K562 (cell line): Measurements from ENCODE around the gene PRMT7. TPM values are rescaled to one million over a fixed set of nuclear protein-coding genes. Genes with fewer than 3 reads are reported as not detected.

Source experiments
- ATAC-seq: fragments of 200-7000 bp; cut with Tn5 transposase; 3 replicates; pipeline ENCODE4 v1.9.1; 2020; ENCODE audit warnings: moderate library complexity
- BruUV-seq: library from RNA; stranded (reverse); fragments of 400-500 nt; replicated peaks from 2 replicates; lab custom pipeline; 2021; lab: Mats Ljungman, UMichigan
- CTCF ChIA-PET: fragments of 300-600 bp; formaldehyde crosslinking; extraction: SDS; loops from one replicate; lab custom pipeline; 2021; ENCODE audit warnings: low intra/inter-chr PET ratio; lab: Yijun Ruan, JAX
- POLR2A ChIA-PET: fragments of 300-600, 350-650 bp; sonication (Branson Sonifier 250); formaldehyde crosslinking; extraction: SDS; loops from one replicate; lab custom pipeline; 2021; ENCODE audit warnings: antibody characterized with exemption, inconsistent platforms; lab: Yijun Ruan, JAX
- DNase-seq, 4 experiments: peaks; one replicate each; pipeline versions ENCODE4 v3.0.0 to v3.0.0-alpha.2; 2011 to 2018; ENCODE audit warnings: low spot score in 3 of 4, mixed read lengths in 3 of 4; ENCODE audit errors: extremely low read depth in 1 of 4
- FAIRE-seq: peaks from 2 replicates; lab custom pipeline; 2011; peaks lifted over from hg19 to GRCh38; lab: Jason Lieb, UNC
- H2AFZ ChIP-seq: 2 replicates; pipeline ENCODE4 v1.6.0; 2011; ENCODE audit warnings: low read depth, low read length, control low read depth, inconsistent platforms
- H3K27ac ChIP-seq: fragments of 200-600 bp; 3 replicates; pipeline ENCODE4 v1.8.0; 2011; ENCODE audit warnings: low read depth, mild to moderate bottlenecking, control low read depth, inconsistent platforms, low read length, moderate library complexity, mixed read lengths; ENCODE audit errors: extremely low read depth
- H3K27me3 ChIP-seq, 2 experiments: fragments of 300-600 bp in 1 of 2; 2 replicates in 1 of 2; 3 replicates in 1 of 2; pipeline versions ENCODE4 v1.6.0 to v1.8.0; 2011; ENCODE audit warnings: inconsistent platforms in 2 of 2, low read length in 2 of 2, mild to moderate bottlenecking in 1 of 2, mixed read lengths in 1 of 2, moderate library complexity in 1 of 2; ENCODE audit not compliant: control insufficient read depth in 2 of 2, insufficient read depth in 2 of 2
- H3K36me3 ChIP-seq: fragments of 300-600 bp; 3 replicates; pipeline ENCODE4 v1.8.0; 2011; ENCODE audit warnings: mild to moderate bottlenecking, low read length, inconsistent platforms; ENCODE audit not compliant: control insufficient read depth, insufficient read depth
- H3K4me1 ChIP-seq, 2 experiments: fragments of 200-600 bp in 1 of 2; replicated peaks in 1 of 2; 2 replicates in 1 of 2; 3 replicates in 1 of 2; pipeline versions ENCODE4 v1.5.1 to v1.8.0; 2011; ENCODE audit warnings: inconsistent platforms in 2 of 2, low read length in 2 of 2, mild to moderate bottlenecking in 1 of 2, mixed read lengths in 1 of 2, moderate library complexity in 1 of 2; ENCODE audit not compliant: control insufficient read depth in 2 of 2, insufficient read depth in 2 of 2
- H3K4me2 ChIP-seq: 2 replicates; pipeline ENCODE4 v1.6.1; 2011; ENCODE audit warnings: low read length, control low read depth, inconsistent platforms, mixed read lengths; ENCODE audit not compliant: insufficient read depth
- H3K4me3 ChIP-seq: fragments of 200-600 bp; sonication (generic), shearing (Covaris generic); 2 replicates; pipeline ENCODE4 v1.5.1; 2016; ENCODE audit warnings: control low read depth, inconsistent platforms
- H3K79me2 ChIP-seq: fragments of 200-600 bp; 3 replicates; pipeline ENCODE4 v1.8.0; 2011; ENCODE audit warnings: low read length, inconsistent platforms; ENCODE audit not compliant: control insufficient read depth, insufficient read depth
- H3K9ac ChIP-seq, 2 experiments: 2 replicates each; pipeline versions ENCODE4 v1.6.0 to v1.6.1; 2011; ENCODE audit warnings: low read depth in 2 of 2, low read length in 2 of 2, control low read depth in 1 of 2, inconsistent platforms in 1 of 2, mild to moderate bottlenecking in 1 of 2, mixed read lengths in 1 of 2; ENCODE audit not compliant: insufficient read depth in 1 of 2
- H3K9me1 ChIP-seq: one replicate; pipeline ENCODE4 v1.6.0; 2011; ENCODE audit warnings: inconsistent platforms, mild to moderate bottlenecking, low read length, moderate library complexity; ENCODE audit not compliant: control insufficient read depth, insufficient read depth
- H3K9me3 ChIP-seq: replicated peaks from 2 replicates; pipeline ENCODE4 v1.5.1; 2011; ENCODE audit warnings: low read depth, low read length, inconsistent platforms; ENCODE audit not compliant: control insufficient read depth, insufficient read depth
- H4K20me1 ChIP-seq: replicated peaks from 2 replicates; pipeline ENCODE4 v1.6.1; 2011; ENCODE audit warnings: low read length, inconsistent platforms, mixed read lengths; ENCODE audit not compliant: control insufficient read depth, insufficient read depth
- CREB1 ChIP-seq, 2 experiments: sonication (generic) in 1 of 2; formaldehyde crosslinking in 1 of 2; IDR thresholded peaks; 2 replicates each; pipeline versions ENCODE4 v1.6.1 to v1.8.0; 2012 to 2022; ENCODE audit warnings: inconsistent platforms in 1 of 2, mild to moderate bottlenecking in 1 of 2, missing genetic modification reagents in 1 of 2, moderate library complexity in 1 of 2
- ETV6 ChIP-seq, 3 experiments: fragments of 150-350 bp in 1 of 3; sonication (generic) in 1 of 3; formaldehyde crosslinking in 1 of 3; IDR thresholded peaks; 2 replicates each; pipeline versions ENCODE4 v1.6.1 to v1.8.0; 2014 to 2022; ENCODE audit warnings: borderline replicate concordance in 2 of 3, low read depth in 2 of 3, antibody characterized with exemption in 1 of 3, low read length in 1 of 3, mild to moderate bottlenecking in 1 of 3, missing genetic modification reagents in 1 of 3
- FOSL1 ChIP-seq: fragments of 200-800 bp; sonication (Bioruptor generic); conservative IDR thresholded peaks from 2 replicates; pipeline ENCODE4 v1.6.1; 2016; ENCODE audit warnings: missing genetic modification characterization, missing compliant biosample characterization
- FOXK1 ChIP-seq: sonication (generic); formaldehyde crosslinking; IDR thresholded peaks from 2 replicates; pipeline ENCODE4 v1.8.0; 2022; ENCODE audit warnings: missing genetic modification reagents, mild to moderate bottlenecking, borderline replicate concordance
- JUNB ChIP-seq: fragments of 450-650 bp; formaldehyde crosslinking; conservative IDR thresholded peaks from 2 replicates; pipeline ENCODE4 v1.4.0; 2020; ENCODE audit warnings: mild to moderate bottlenecking
- NCOA4 ChIP-seq: fragments of 450-650 bp; IDR thresholded peaks from 2 replicates; pipeline ENCODE4 v1.6.1; 2018; ENCODE audit warnings: mild to moderate bottlenecking; ENCODE audit not compliant: partially characterized antibody
- NR1H2 ChIP-seq: sonication (generic); formaldehyde crosslinking; IDR thresholded peaks from 2 replicates; pipeline ENCODE4 v1.4.0; 2020; ENCODE audit warnings: mild to moderate bottlenecking, missing genetic modification reagents
- SNRNP70 ChIP-seq: fragments of 200-400 bp; formaldehyde crosslinking; optimal IDR thresholded peaks from 2 replicates; pipeline ENCODE3; 2017; ENCODE audit warnings: low read depth, low read length
- TCFL5 ChIP-seq: fragments of 250-450 bp; sonication (Bioruptor Pico); conservative IDR thresholded peaks from 2 replicates; pipeline ENCODE4 v1.6.1; 2021; ENCODE audit warnings: mild to moderate bottlenecking, moderate library complexity, matching md5 sums
- ZNF184 ChIP-seq: sonication (generic); formaldehyde crosslinking; IDR thresholded peaks from 2 replicates; pipeline ENCODE4 v1.5.0; 2020; ENCODE audit warnings: missing genetic modification reagents
- ZNF699 ChIP-seq: fragments of 250-450 bp; sonication (Bioruptor Pico); IDR thresholded peaks from 2 replicates; pipeline ENCODE4 v1.8.0; 2021; ENCODE audit warnings: mild to moderate bottlenecking, moderate library complexity; ENCODE audit not compliant: insufficient replicate concordance
- ZSCAN29 ChIP-seq: fragments of 450-650 bp; IDR thresholded peaks from 2 replicates; pipeline ENCODE4 v1.6.1; 2017
- WGBS: fragments of 100-300 bp; shearing (Covaris generic); methylation state at CpG from one replicate; pipeline ENCODE4 v1.1.6; 2016; ENCODE audit warnings: low coverage, mixed read lengths; ENCODE audit not compliant: insufficient coverage; ENCODE audit errors: missing lambda C conversion rate; 5-methylcytosine and 5-hydroxymethylcytosine counted together
- in situ Hi-C: fragments of 300-500 bp; cut with MboI; formaldehyde crosslinking; loops from 4 replicates; pipeline ENCODE4 v1.15.0; 2018; ENCODE audit warnings: inconsistent platforms, mixed read lengths
- intact Hi-C: fragments of 100-400 bp; cut with micrococcal nuclease; formaldehyde crosslinking; loops from 2 replicates; pipeline ENCODE4 v1.14.2; 2022
- polyA plus RNA-seq, 8 experiments: library from polyadenylated mRNA; depleted of rRNA in 4 of 8; stranded (reverse) in 5 of 8; unstranded in 3 of 8; fragments of >200 nt; fragmentation: Nextera tagmentation in 2 of 8; fragmentation: Illumina TruSeq in 1 of 8; extraction: Ambion mirVana in 2 of 8; extraction: Trizol in 1 of 8; gene quantifications; 2 replicates each; pipeline versions ENCODE4 v1.2.1 to v1.2.3, GENCODE V29; 2011 to 2014; ENCODE audit warnings: inconsistent platforms in 1 of 8, missing spikeins in 1 of 8
- total RNA-seq, 7 experiments: library from RNA; depleted of rRNA in 6 of 7; stranded (reverse); fragments of >200 nt in 6 of 7; fragmentation: Illumina TruSeq in 2 of 7; extraction: Trizol in 2 of 7; gene quantifications; 2 replicates each; pipeline versions ENCODE4 v1.2.1 to v1.2.3, GENCODE V29; 2011 to 2021; ENCODE audit warnings: low replicate concordance in 1 of 7
- TF ChIP-seq, protein P1 (sequence below), 2 experiments: fragments of 250-450 bp in 1 of 2; fragments of 450-650 bp in 1 of 2; sonication (Bioruptor Pico) in 1 of 2; IDR thresholded peaks; 2 replicates each; pipeline versions ENCODE4 v1.6.1 to v1.8.0; 2016 to 2021; ENCODE audit warnings: mild to moderate bottlenecking in 2 of 2, moderate library complexity in 2 of 2, missing compliant biosample characterization in 1 of 2, missing genetic modification characterization in 1 of 2
- TF ChIP-seq, protein P2 (sequence below): fragments of 450-650 bp; IDR thresholded peaks from 2 replicates; pipeline ENCODE4 v1.6.1; 2018; ENCODE audit not compliant: partially characterized antibody
- TF ChIP-seq, protein P3 (sequence below): fragments of 450-650 bp; formaldehyde crosslinking; IDR thresholded peaks from 2 replicates; pipeline ENCODE4 v1.4.0; 2020; ENCODE audit warnings: mild to moderate bottlenecking
- TF ChIP-seq, protein P4 (sequence below): fragments of 250-450 bp; sonication (Bioruptor Pico); IDR thresholded peaks from 2 replicates; pipeline ENCODE4 v1.8.0; 2022; ENCODE audit warnings: moderate library complexity, mild to moderate bottlenecking, inconsistent platforms

PRMT7 gene
- total and polyA plus RNA-seq, 9 of the 15 experiments (the other 6 are each of a cell fraction or from before 2014, with no cell fraction given) = 6.4 to 88.8 (median 73.1) TPM

DNA sequence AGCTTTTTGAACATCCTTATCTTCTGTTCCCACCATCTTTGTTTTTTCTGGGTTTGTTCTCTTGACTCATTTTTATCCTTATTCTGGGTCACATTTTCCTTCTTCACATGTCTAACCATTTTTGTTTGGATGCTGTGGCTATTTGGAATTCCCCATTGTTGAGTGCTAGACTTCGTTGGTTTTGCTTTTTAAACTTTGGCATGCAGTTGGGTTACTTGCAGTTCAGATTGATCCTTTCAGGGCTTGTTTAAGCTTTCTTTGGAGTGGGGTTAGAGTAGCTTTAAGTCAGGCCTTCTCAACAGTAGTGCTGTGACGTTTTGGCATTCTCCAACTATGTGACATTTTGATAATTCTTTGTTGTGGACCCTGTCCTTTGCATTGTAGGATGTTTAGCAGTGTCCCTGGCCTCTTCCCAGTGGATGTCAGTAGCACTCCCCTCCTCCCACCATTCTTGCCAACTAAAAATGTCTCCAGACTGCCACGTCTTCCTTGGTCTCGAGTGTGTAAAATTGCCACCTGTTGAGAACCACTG is 21.1 kb downstream of the PRMT7 start:
- Histone ChIP-seq H3K9me3 (no peaks in the 10 kb centered on the region), H3K36me3 (peaks cover 76% of the 10 kb centered on the region), H3K4me3 (no peak overlapping the region), H3K79me2 (0 out of 3 replicates have a peak, but pooled peaks cover 2% of the 10 kb centered on the region), H3K27me3 (no peaks in the 10 kb centered on the region), H3K4me1 (no peaks in the 10 kb centered on the region), H3K9ac (no peak overlapping the region), H2AFZ (no peak overlapping the region), H3K9me1 (no peaks in the 10 kb centered on the region), H4K20me1 (no peaks in the 10 kb centered on the region), H3K4me2 (no peak overlapping the region), H3K27ac (no peak overlapping the region)
- ATAC-seq (no peak), DNase-seq (no peak), FAIRE-seq (no peak)
- BruUV-seq = no TSS peak
- WGBS = 61% methylated on average over 4 of the region's 4 CpGs
- CTCF ChIA-PET = no interaction called here
- intact Hi-C loops (no loop called here), in situ Hi-C loops (no loop called here)
- POLR2A ChIA-PET = interaction anchor here (0.7 to 1.8 kb wide), 2 partner anchors 9 to 68 kb away, joined by 3 to 6 read pairs; partner anchors contain the start of gene SLC7A6
- TF ChIP-seq TCFL5 (no peak), FOSL1 (tag) (no peak), NCOA4 (no peak), FOXK1 (CRISPR knock-in tag) (no peak), JUNB (CRISPR knock-in tag) (no peak), ETV6 (IDR thresholded peaks at IDR 0.05; ENCODE audit: borderline replicate concordance in 1 of 2, low read depth in 2 of 2, low read length in 1 of 2) (no peak), ETV6 (CRISPR knock-in tag; IDR thresholded peaks at IDR 0.05; ENCODE audit: borderline replicate concordance) (no peak), ZNF699 (CRISPR knock-in tag) (no peak), CREB1 (IDR thresholded peaks at IDR 0.05) (no peak), CREB1 (CRISPR knock-in tag; IDR thresholded peaks at IDR 0.05) (no peak), NR1H2 (no peak), ZSCAN29 (no peak), ZNF184 (CRISPR knock-in tag) (no peak), SNRNP70 (no peak)
- TF ChIP-seq, protein P1, sequence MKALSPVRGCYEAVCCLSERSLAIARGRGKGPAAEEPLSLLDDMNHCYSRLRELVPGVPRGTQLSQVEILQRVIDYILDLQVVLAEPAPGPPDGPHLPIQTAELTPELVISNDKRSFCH (CRISPR knock-in tag; IDR thresholded peaks at IDR 0.05) = no peak
- TF ChIP-seq, protein P1 (tag; IDR thresholded peaks at IDR 0.05) = no peak
- TF ChIP-seq, protein P2, sequence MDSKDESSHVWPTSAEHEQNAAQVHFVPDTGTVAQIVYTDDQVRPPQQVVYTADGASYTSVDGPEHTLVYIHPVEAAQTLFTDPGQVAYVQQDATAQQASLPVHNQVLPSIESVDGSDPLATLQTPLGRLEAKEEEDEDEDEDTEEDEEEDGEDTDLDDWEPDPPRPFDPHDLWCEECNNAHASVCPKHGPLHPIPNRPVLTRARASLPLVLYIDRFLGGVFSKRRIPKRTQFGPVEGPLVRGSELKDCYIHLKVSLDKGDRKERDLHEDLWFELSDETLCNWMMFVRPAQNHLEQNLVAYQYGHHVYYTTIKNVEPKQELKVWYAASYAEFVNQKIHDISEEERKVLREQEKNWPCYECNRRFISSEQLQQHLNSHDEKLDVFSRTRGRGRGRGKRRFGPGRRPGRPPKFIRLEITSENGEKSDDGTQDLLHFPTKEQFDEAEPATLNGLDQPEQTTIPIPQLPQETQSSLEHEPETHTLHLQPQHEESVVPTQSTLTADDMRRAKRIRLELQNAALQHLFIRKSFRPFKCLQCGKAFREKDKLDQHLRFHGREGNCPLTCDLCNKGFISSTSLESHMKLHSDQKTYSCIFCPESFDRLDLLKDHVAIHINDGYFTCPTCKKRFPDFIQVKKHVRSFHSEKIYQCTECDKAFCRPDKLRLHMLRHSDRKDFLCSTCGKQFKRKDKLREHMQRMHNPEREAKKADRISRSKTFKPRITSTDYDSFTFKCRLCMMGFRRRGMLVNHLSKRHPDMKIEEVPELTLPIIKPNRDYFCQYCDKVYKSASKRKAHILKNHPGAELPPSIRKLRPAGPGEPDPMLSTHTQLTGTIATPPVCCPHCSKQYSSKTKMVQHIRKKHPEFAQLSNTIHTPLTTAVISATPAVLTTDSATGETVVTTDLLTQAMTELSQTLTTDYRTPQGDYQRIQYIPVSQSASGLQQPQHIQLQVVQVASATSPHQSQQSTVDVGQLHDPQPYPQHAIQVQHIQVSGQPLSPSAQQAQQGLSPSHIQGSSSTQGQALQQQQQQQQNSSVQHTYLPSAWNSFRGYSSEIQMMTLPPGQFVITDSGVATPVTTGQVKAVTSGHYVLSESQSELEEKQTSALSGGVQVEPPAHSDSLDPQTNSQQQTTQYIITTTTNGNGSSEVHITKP = no peak
- TF ChIP-seq, protein P3, sequence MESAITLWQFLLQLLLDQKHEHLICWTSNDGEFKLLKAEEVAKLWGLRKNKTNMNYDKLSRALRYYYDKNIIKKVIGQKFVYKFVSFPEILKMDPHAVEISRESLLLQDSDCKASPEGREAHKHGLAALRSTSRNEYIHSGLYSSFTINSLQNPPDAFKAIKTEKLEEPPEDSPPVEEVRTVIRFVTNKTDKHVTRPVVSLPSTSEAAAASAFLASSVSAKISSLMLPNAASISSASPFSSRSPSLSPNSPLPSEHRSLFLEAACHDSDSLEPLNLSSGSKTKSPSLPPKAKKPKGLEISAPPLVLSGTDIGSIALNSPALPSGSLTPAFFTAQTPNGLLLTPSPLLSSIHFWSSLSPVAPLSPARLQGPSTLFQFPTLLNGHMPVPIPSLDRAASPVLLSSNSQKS (CRISPR knock-in tag) = no peak
- TF ChIP-seq, protein P4, sequence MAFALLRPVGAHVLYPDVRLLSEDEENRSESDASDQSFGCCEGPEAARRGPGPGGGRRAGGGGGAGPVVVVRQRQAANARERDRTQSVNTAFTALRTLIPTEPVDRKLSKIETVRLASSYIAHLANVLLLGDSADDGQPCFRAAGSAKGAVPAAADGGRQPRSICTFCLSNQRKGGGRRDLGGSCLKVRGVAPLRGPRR = no peak
